Stromal cell of bone marrow (primary cell): ENCODE measurements around the gene CCDC141.

Experiments
- DNase-seq: peaks from one replicate; pipeline ENCODE4 v3.0.0-alpha.2; 2012; ENCODE audit warnings: low read depth

CCDC141 gene

GRCh38 chr2:178962805-178963433 is 87.0 kb downstream of the CCDC141 start:
- no peak for DNase-seq

- no peak for DNase-seq
Observed at GRCh38 chr2:178962152-178962551, 87.8 kb downstream of the CCDC141 start.

- DNase-seq, result no peak
Observed at GRCh38 chr2:178954049-178954448, 95.9 kb downstream of the CCDC141 start.

- no peak for DNase-seq
Observed at GRCh38 chr2:178951266-178952006, 98.5 kb downstream of the CCDC141 start.

DNA sequence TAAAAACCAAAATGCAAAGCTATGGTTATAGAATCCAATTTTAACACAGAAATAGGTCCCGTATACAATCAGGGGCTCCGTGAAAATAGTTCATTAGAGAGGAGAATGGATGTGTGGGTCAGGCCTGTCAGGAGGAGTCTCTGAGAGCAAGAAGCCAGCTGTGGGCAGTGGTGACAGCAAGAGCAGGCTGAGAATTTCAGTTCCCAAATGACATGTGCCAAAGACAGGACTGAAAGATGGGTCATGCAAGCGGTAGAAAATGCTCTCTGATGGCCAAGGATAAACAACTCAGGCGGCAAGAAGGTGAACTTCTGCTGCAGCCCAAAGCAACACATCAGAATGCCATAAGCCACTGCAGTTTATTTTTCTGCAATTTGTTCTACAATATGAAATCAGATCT is 100.4 kb downstream of the CCDC141 start:
- DNase-seq, result no peak

GRCh38 chr2:178949151-178949550 is 100.8 kb downstream of the CCDC141 start:
- DNase-seq, result no peak

- no peak for DNase-seq
Observed at GRCh38 chr2:178947006-178947405, 102.9 kb downstream of the CCDC141 start.

- DNase-seq, result no peak
Observed at GRCh38 chr2:178946494-178946893, 103.4 kb downstream of the CCDC141 start.

DNA sequence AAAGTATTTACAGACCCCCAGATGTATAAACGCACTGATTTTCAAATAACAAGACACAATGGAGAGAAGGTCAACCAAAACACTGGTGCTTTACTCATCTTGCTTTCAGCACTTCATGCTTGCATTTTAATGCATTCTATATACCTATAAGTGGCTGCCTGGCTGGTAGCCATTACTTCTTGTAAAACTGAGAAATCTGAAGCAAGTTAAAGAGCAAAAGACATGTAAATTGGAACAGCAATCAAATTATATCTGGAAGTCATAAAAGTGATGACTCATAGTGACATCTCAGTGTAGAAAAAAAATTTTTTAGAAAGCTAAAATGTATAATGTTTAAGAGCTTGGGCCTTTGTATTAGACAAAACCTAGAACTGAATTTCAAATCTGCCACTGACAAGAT is 106.2 kb downstream of the CCDC141 start:
- DNase-seq, result no peak

DNA sequence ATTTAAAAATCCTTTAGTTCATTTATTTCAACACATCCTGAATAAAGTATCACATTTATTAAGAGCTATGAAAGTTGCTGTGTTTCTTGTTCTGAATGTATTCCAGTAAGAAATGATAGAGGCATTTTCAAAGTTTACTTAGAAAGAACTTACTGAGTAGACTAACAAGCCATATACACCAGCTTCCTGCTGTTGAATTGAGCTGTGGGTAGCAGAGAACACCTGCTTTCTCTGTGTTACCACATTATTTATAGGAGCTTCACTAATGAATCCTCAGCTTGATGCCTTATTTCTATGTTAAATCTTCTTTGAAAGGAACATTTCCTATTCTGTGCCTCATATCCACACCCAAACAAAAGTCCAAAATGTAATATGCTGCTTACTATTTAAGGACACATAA is 115.4 kb downstream of the CCDC141 start:
- DNase-seq, result no peak

DNA sequence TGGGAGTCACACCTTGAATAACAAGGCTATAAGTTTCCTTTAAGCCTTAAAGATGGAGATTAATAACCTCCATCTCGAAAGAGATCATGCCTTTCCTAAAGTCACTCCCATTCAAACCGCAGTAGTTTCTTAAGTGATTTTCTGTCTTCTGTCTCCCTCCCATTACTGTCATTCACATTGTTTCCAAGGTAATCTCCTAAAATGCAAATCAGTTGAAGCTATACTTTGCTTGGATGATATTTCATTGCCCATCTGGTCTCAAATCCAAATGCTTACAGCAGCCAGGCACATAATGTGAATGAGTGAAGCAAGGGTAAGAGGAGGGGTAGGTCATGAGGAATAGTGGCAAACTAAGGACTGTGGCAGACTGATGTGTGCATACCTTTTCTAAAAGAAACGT is 116.4 kb downstream of the CCDC141 start:
- DNase-seq, result no peak

GRCh38 chr2:178928077-178928476 is 121.9 kb downstream of the CCDC141 start:
- DNase-seq, result no peak

DNA sequence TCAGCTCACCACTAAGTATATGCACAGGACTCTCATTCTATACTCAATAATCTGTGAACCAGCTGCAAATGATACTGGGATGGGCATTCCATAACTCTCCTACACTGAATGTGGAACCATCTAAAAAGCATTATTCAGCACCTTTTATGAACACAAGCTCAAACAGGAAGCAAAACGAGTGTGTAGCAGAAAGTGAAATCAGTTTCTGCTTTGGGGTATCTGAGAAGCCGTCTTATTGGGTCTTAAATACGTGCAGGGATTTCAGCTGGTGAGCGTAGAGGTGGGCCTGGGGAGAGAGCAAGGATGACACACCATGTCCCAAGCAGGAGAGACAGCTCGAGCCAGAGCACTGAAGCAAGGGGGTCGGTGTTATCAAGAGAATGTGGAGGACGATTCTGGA is 122.8 kb downstream of the CCDC141 start:
- no peak for DNase-seq

- DNase-seq, result no peak
Observed at GRCh38 chr2:178924817-178925216, 125.1 kb downstream of the CCDC141 start.

DNA sequence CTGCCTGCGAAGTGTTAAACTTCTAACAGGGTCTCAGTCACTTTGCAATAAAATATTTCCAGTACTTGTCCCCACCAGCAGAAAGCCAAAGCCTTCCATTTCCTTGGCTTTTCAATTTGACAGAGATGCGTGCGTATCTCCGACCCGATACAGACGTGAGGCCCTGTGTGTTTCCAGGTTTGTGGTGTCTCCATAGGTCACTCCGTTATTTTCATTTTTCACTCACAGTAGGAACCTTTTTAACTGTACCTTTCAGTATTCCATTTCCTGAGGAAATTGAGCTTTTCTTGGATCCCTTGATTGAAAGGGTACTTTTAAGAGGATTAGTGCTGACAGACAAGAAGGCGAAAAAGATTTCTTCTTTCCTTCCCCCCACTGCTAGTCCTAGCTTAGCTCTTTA is 126.4 kb downstream of the CCDC141 start:
- DNase-seq, result no peak

GRCh38 chr2:178920916-178921513 is 128.9 kb downstream of the CCDC141 start:
- no peak for DNase-seq

- no peak for DNase-seq
Observed at GRCh38 chr2:178917555-178917954, 132.4 kb downstream of the CCDC141 start.

DNA sequence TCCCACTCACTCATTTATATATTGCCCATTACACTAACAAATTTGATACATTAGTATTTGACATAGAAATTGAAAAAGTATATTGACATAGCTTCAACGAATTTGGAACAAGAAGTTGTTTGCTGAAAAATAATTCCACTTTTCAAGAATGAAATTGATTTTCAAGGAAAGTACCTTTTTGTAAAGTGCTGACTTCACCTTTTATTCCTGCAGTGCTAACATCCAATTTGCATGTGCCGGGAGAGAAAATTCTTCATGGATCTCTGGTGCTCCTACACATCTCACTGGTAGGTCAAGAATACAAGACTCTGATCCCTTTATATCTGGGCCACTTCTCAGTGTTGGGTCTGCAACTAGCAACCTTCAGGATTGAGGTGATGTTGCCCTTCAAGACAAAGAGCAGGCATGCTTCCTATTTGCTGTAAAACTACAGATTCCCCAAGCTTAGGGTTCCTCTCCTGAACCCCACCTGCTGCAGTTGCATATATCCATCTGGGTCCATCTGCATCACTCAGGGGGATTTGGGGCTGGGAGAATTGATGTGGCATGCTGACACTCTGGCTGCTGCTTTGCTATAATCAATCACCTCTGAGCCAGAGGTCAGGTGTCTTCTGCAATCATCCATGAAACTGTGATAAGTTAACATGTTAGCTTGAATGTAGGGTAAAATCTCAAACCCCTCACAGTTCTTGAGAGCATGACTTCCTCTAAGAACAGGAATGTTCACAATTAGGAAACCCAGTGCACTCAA is 134.3 kb downstream of the CCDC141 start:
- no peak for DNase-seq

- DNase-seq, result peak; percentile 71
Observed at GRCh38 chr2:178914259-178914849, 135.6 kb downstream of the CCDC141 start.

DNA sequence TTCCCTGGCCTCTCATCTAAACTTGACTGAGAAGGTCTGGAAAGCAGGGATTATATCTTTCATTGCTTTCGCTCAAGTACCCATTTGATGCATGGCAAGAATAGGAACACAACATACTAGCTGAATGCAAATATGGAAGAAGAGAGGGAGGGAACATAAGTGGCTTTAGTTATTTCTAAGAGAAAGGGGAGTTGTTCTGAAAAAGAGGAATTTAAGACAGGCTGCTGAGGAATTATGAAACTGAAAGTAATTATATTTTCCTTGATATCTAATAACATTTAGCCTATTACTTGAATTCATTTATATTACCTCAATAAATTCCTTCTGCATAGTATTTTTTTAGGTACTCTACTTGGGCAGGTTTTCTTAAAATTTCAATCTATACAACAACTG is 136.9 kb downstream of the CCDC141 start:
- no peak for DNase-seq

- peak; percentile 18 for DNase-seq
Observed at GRCh38 chr2:178912416-178913048, 137.4 kb downstream of the CCDC141 start.

- DNase-seq, result no peak
Observed at GRCh38 chr2:178911039-178911438, 138.9 kb downstream of the CCDC141 start.
